SJCRH30 (cell line): ENCODE data around the gene AFAP1L2. TPM values are rescaled to one million over a fixed set of nuclear protein-coding genes. Genes with fewer than 3 reads are reported as not detected.

Experiments
- DNase-seq, 2 experiments: peaks; one replicate each; pipeline ENCODE4 v3.0.0-alpha.2; 2015 to 2020
- H3K27ac ChIP-seq: fragments of 250-450 bp; sonication (Bioruptor Pico); 2 replicates; pipeline ENCODE4 v1.5.1; 2020; ENCODE audit warnings: mild to moderate bottlenecking, moderate library complexity
- H3K27me3 ChIP-seq: fragments of 250-450 bp; sonication (Bioruptor Pico); 2 replicates; pipeline ENCODE4 v1.5.1; 2020; ENCODE audit warnings: mild to moderate bottlenecking, moderate library complexity
- H3K36me3 ChIP-seq: fragments of 250-450 bp; sonication (Bioruptor Pico); 2 replicates; pipeline ENCODE4 v1.5.1; 2020; ENCODE audit warnings: mild to moderate bottlenecking, moderate library complexity
- H3K4me1 ChIP-seq: fragments of 250-450 bp; sonication (Bioruptor Pico); 2 replicates; pipeline ENCODE4 v1.5.1; 2020; ENCODE audit warnings: mild to moderate bottlenecking, moderate library complexity
- H3K4me3 ChIP-seq: fragments of 250-450 bp; sonication (Bioruptor Pico); 2 replicates; pipeline ENCODE4 v1.5.1; 2020; ENCODE audit warnings: mild to moderate bottlenecking, moderate library complexity
- H3K9me3 ChIP-seq: fragments of 250-450 bp; sonication (Bioruptor Pico); replicated peaks from 2 replicates; pipeline ENCODE4 v1.5.1; 2020; ENCODE audit warnings: mild to moderate bottlenecking, moderate library complexity
- total RNA-seq: library from RNA; depleted of rRNA; stranded (reverse); fragments of >200 nt; shearing (Covaris generic); gene quantifications from 2 replicates; pipeline ENCODE4 v1.2.3, GENCODE V29; 2014

The AFAP1L2 gene
- total RNA-seq, 1 experiment from 2014 or later: 1.8 TPM

GRCh38 chr10:114367351-114368056 lies 36.8 kb downstream of the AFAP1L2 start:
- no peaks in the 10 kb centered on the region for H3K36me3 ChIP-seq
- no peaks in the 10 kb centered on the region for H3K27me3 ChIP-seq
- peak overlapping the region; percentile 16 for H3K4me3 ChIP-seq
- H3K9me3 ChIP-seq: no peaks in the 10 kb centered on the region; the same call in 1 of the 2 replicates
- H3K4me1 ChIP-seq: peaks cover 41% of the 10 kb centered on the region
- DNase-seq: peak in 1 of 2 experiments; percentile 95
- peak overlapping the region; percentile 76 for H3K27ac ChIP-seq

GRCh38 chr10:114364726-114365125 lies 39.6 kb downstream of the AFAP1L2 start:
- no peaks in the 10 kb centered on the region for H3K27me3 ChIP-seq
- H3K4me1 ChIP-seq: peaks cover 56% of the 10 kb centered on the region

GRCh38 chr10:114363745-114364454 lies 40.4 kb downstream of the AFAP1L2 start:
- Histone ChIP-seq H3K4me1 (peaks cover 63% of the 10 kb centered on the region), H3K27me3 (no peaks in the 10 kb centered on the region), H3K27ac (peak overlapping the region; percentile 91), H3K36me3 (no peaks in the 10 kb centered on the region), H3K4me3 (no peak overlapping the region), H3K9me3 (no peaks in the 10 kb centered on the region; the same call in 1 of the 2 replicates)
- peak; percentile 60 to 73 for DNase-seq

More at GRCh38 chr10:114364726-114365125, 39.6 kb downstream of the AFAP1L2 start:
- Histone ChIP-seq H3K4me3 (no peak overlapping the region), H3K36me3 (no peaks in the 10 kb centered on the region), H3K27ac (peak overlapping the region; percentile 91; the same call in 1 of the 2 replicates), H3K9me3 (no peaks in the 10 kb centered on the region; the same call in 1 of the 2 replicates)
- no peak for DNase-seq

- Histone ChIP-seq H3K9me3 (no peaks in the 10 kb centered on the region; the same call in 1 of the 2 replicates), H3K4me3 (peak overlapping the region; percentile 16), H3K27me3 (no peaks in the 10 kb centered on the region), H3K36me3 (no peaks in the 10 kb centered on the region), H3K27ac (peak overlapping the region; percentile 91), H3K4me1 (peaks cover 58% of the 10 kb centered on the region)
- DNase-seq: peak; percentile 93 to 94
Observed at GRCh38 chr10:114362826-114363355, 41.4 kb downstream of the AFAP1L2 start.

GRCh38 chr10:114359953-114360345 lies 44.4 kb downstream of the AFAP1L2 start:
- Histone ChIP-seq H3K4me3 (no peak overlapping the region), H3K4me1 (peaks cover 69% of the 10 kb centered on the region), H3K27me3 (no peaks in the 10 kb centered on the region), H3K27ac (no peak overlapping the region), H3K36me3 (no peaks in the 10 kb centered on the region), H3K9me3 (no peaks in the 10 kb centered on the region; the same call in 1 of the 2 replicates)
- DNase-seq: no peak

- Histone ChIP-seq H3K9me3 (no peaks in the 10 kb centered on the region; the same call in 1 of the 2 replicates), H3K27ac (no peak overlapping the region), H3K4me1 (peaks cover 69% of the 10 kb centered on the region), H3K36me3 (no peaks in the 10 kb centered on the region), H3K4me3 (no peak overlapping the region), H3K27me3 (no peaks in the 10 kb centered on the region)
- peak in 1 of 2 experiments; percentile 38 for DNase-seq
Observed at GRCh38 chr10:114359041-114359952, 45.0 kb downstream of the AFAP1L2 start.

GRCh38 chr10:114357515-114357996 lies 46.7 kb downstream of the AFAP1L2 start:
- Histone ChIP-seq H3K4me1 (peaks cover 54% of the 10 kb centered on the region), H3K27me3 (no peaks in the 10 kb centered on the region), H3K9me3 (no peaks in the 10 kb centered on the region), H3K4me3 (no peak overlapping the region), H3K27ac (peak overlapping the region; percentile 42; the same call in 1 of the 2 replicates), H3K36me3 (no peaks in the 10 kb centered on the region)
- DNase-seq: no peak

GRCh38 chr10:114356751-114357514 lies 47.4 kb downstream of the AFAP1L2 start:
- H3K9me3 ChIP-seq: no peaks in the 10 kb centered on the region
- H3K27ac ChIP-seq: peak overlapping the region; percentile 42
- no peaks in the 10 kb centered on the region for H3K36me3 ChIP-seq
- H3K27me3 ChIP-seq: no peaks in the 10 kb centered on the region
- peak; percentile 49 to 79 for DNase-seq
- H3K4me1 ChIP-seq: peaks cover 48% of the 10 kb centered on the region
- no peak overlapping the region for H3K4me3 ChIP-seq

- H3K27me3 ChIP-seq: no peaks in the 10 kb centered on the region
- no peak overlapping the region for H3K4me3 ChIP-seq
- DNase-seq: no peak
- H3K4me1 ChIP-seq: peaks cover 41% of the 10 kb centered on the region
- no peaks in the 10 kb centered on the region for H3K9me3 ChIP-seq
- peak overlapping the region; percentile 42; the same call in 1 of the 2 replicates for H3K27ac ChIP-seq
- no peaks in the 10 kb centered on the region for H3K36me3 ChIP-seq
Observed at GRCh38 chr10:114356126-114356525, 48.2 kb downstream of the AFAP1L2 start.

- H3K9me3 ChIP-seq: no peaks in the 10 kb centered on the region
- no peak overlapping the region for H3K27ac ChIP-seq
- peaks cover 30% of the 10 kb centered on the region for H3K4me1 ChIP-seq
- no peak overlapping the region for H3K4me3 ChIP-seq
- no peak for DNase-seq
- no peaks in the 10 kb centered on the region for H3K36me3 ChIP-seq
- no peaks in the 10 kb centered on the region for H3K27me3 ChIP-seq
Observed at GRCh38 chr10:114353383-114353782, 50.9 kb downstream of the AFAP1L2 start.

GRCh38 chr10:114352653-114353298 lies 51.5 kb downstream of the AFAP1L2 start:
- no peaks in the 10 kb centered on the region for H3K36me3 ChIP-seq
- H3K4me1 ChIP-seq: peaks cover 26% of the 10 kb centered on the region
- no peak overlapping the region for H3K4me3 ChIP-seq
- no peak for DNase-seq
- no peaks in the 10 kb centered on the region for H3K9me3 ChIP-seq
- no peaks in the 10 kb centered on the region for H3K27me3 ChIP-seq
- H3K27ac ChIP-seq: no peak overlapping the region

- Histone ChIP-seq H3K36me3 (no peaks in the 10 kb centered on the region), H3K9me3 (no peaks in the 10 kb centered on the region), H3K27ac (no peak overlapping the region), H3K4me3 (no peak overlapping the region), H3K4me1 (peaks cover 6% of the 10 kb centered on the region), H3K27me3 (no peaks in the 10 kb centered on the region)
- no peak for DNase-seq
Observed at GRCh38 chr10:114350751-114351150, 53.6 kb downstream of the AFAP1L2 start.
